Hepatocyte (in vitro differentiated cells): ENCODE results near the gene ISX.
A peak's percentile ranks its signal among the peaks of the same experiment; 100 is the strongest.

Source experiments
- EZH2 ChIP-seq: fragments of 200-600 bp; sonication (generic); IDR thresholded peaks from 2 replicates; pipeline ENCODE4 v1.6.1; 2016; ENCODE audit warnings: antibody characterized with exemption, mild to moderate bottlenecking, borderline replicate concordance
- EZH2phosphoT487 ChIP-seq: fragments of 200-600 bp; sonication (generic); IDR thresholded peaks from one replicate; pipeline ENCODE4 v1.6.1; 2018; ENCODE audit warnings: antibody characterized with exemption, mild to moderate bottlenecking, low read depth, moderate library complexity; ENCODE audit not compliant: unreplicated experiment, severe bottlenecking
- TF ChIP-seq, protein P1 (sequence below): fragments of 200-600 bp; sonication (generic); IDR thresholded peaks from 2 replicates; pipeline ENCODE4 v1.5.1; 2016; ENCODE audit warnings: antibody characterized with exemption, mild to moderate bottlenecking; ENCODE audit not compliant: poor library complexity

DNA sequence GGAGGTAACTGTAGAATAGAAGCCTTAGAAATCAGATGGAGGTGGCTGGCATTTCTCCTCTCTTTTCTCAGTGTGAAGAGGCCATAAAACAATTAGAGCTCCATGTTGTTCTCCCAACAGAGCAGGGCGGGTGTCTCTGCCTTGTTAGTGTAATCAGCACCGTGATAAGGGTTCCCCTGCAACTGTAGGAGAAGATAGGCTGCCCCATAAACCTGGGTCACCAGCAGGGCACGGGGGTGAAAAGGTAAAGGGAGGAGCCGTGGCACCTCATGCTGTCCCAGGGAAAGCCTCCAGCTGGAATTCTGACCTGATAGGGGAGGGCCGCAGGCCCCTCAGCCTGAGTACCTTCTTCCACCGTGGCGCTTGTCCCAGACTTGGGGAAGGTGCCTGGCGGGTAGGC, 68.7 kb downstream of the ISX start:
- TF ChIP-seq, protein P1, sequence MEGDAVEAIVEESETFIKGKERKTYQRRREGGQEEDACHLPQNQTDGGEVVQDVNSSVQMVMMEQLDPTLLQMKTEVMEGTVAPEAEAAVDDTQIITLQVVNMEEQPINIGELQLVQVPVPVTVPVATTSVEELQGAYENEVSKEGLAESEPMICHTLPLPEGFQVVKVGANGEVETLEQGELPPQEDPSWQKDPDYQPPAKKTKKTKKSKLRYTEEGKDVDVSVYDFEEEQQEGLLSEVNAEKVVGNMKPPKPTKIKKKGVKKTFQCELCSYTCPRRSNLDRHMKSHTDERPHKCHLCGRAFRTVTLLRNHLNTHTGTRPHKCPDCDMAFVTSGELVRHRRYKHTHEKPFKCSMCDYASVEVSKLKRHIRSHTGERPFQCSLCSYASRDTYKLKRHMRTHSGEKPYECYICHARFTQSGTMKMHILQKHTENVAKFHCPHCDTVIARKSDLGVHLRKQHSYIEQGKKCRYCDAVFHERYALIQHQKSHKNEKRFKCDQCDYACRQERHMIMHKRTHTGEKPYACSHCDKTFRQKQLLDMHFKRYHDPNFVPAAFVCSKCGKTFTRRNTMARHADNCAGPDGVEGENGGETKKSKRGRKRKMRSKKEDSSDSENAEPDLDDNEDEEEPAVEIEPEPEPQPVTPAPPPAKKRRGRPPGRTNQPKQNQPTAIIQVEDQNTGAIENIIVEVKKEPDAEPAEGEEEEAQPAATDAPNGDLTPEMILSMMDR: no peak
- TF ChIP-seq EZH2 (no peak), EZH2phosphoT487 (peak; percentile 72)
